Measurements from ENCODE around the gene CCDC192. TPM values are rescaled to one million over a fixed set of nuclear protein-coding genes. Genes with fewer than 3 reads are reported as not detected.
"Not testable (repeated sequence)": the region's sequence is repeated elsewhere in the genome, so short reads cannot be mapped to it uniquely, and the experiment has no call there.

The CCDC192 gene
- total RNA-seq (2014; rRNA removed; shearing (Covaris generic)), result 0.24 and 1.1 TPM in 2 replicates

- Histone ChIP-seq H3K36me3 (replicated peaks; ENCODE audit: control insufficient read depth, insufficient read depth, low read length) (no peaks in the 10 kb centered on the region), H3K27me3 (ENCODE audit: control insufficient read depth, insufficient read depth, low read length) (no peaks in the 10 kb centered on the region), H3K4me3 (ENCODE audit: insufficient read depth, low read depth, low read length) (no peak within 1 kb of the TSS)
- no peak for DNase-seq
Observed at GRCh38 chr5:127702926-127703561, at the start of gene CCDC192. Gene CCDC192 (plus strand): TSS chr5:127703391. CDS start chr5:127703446, 55 bp downstream.

DNA sequence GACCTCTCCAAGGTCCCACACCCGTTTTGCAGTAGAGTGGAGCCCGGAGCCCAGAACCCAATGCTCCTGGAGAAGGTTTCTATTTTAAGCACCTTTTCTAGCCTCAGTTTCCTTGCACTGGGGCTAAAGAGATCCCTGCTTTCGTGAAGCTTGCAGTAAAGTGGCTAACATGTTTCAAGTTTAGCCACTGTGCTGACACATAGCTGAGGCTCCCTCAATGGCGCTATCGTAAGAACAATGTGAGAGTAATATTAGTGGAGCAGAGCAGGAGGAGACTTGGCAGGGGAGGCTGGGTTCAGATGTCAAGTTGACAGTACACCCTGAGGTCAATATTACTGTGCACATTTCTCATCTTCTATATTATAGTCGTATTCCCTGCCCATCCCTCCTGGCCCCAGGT is 46.4 kb upstream of the CCDC192 start:
- Histone ChIP-seq H3K4me3 (ENCODE audit: insufficient read depth, low read depth, low read length) (no peak overlapping the region), H3K27me3 (ENCODE audit: control insufficient read depth, insufficient read depth, low read length) (no peaks in the 10 kb centered on the region), H3K36me3 (replicated peaks; ENCODE audit: control insufficient read depth, insufficient read depth, low read length) (no peaks in the 10 kb centered on the region)
- no peak for DNase-seq

GRCh38 chr5:127660047-127660733 is 43.0 kb upstream of the CCDC192 start:
- Histone ChIP-seq H3K27me3 (ENCODE audit: control insufficient read depth, insufficient read depth, low read length) (no peaks in the 10 kb centered on the region), H3K4me3 (ENCODE audit: insufficient read depth, low read depth, low read length) (no peak overlapping the region), H3K36me3 (replicated peaks; ENCODE audit: control insufficient read depth, insufficient read depth, low read length) (no peaks in the 10 kb centered on the region)
- DNase-seq, result peak; percentile 5

GRCh38 chr5:127664093-127664492 is 39.1 kb upstream of the CCDC192 start:
- Histone ChIP-seq H3K36me3 (replicated peaks; ENCODE audit: control insufficient read depth, insufficient read depth, low read length) (no peaks in the 10 kb centered on the region), H3K27me3 (ENCODE audit: control insufficient read depth, insufficient read depth, low read length) (no peaks in the 10 kb centered on the region)

GRCh38 chr5:127665641-127666040 is 37.5 kb upstream of the CCDC192 start:
- Histone ChIP-seq H3K4me3 (ENCODE audit: insufficient read depth, low read depth, low read length) (no peak overlapping the region), H3K36me3 (replicated peaks; ENCODE audit: control insufficient read depth, insufficient read depth, low read length) (no peaks in the 10 kb centered on the region), H3K27me3 (ENCODE audit: control insufficient read depth, insufficient read depth, low read length) (no peaks in the 10 kb centered on the region)
- DNase-seq, result no peak

More at GRCh38 chr5:127664093-127664492, 39.1 kb upstream of the CCDC192 start:
- H3K4me3 ChIP-seq (ENCODE audit: insufficient read depth, low read depth, low read length), result no peak overlapping the region
- DNase-seq, result no peak

GRCh38 chr5:127666043-127666716 is 37.0 kb upstream of the CCDC192 start:
- Histone ChIP-seq H3K36me3 (replicated peaks; ENCODE audit: control insufficient read depth, insufficient read depth, low read length) (no peaks in the 10 kb centered on the region), H3K4me3 (ENCODE audit: insufficient read depth, low read depth, low read length) (no peak overlapping the region), H3K27me3 (ENCODE audit: control insufficient read depth, insufficient read depth, low read length) (no peaks in the 10 kb centered on the region)
- DNase-seq, result no peak

DNA sequence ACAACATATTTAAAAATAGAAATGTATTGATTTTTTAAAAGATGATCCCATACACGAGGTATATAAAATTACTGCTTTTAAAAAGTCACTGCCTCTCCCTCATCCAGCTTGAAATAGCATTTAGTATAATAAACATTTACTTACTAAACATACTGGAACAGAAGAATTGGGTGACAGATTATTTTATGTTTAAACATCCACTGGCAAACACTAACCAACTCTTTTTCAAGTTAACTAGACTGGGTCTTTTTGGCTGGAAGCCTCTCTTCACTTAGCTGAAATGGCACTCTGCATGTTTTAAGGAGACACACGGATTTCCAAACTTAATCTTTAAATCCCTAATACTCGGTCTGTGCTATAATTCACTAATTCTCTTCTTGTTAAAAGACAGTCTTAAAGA is 35.3 kb upstream of the CCDC192 start:
- no peaks in the 10 kb centered on the region for H3K36me3 ChIP-seq (replicated peaks; ENCODE audit: control insufficient read depth, insufficient read depth, low read length)
- DNase-seq, result no peak
- no peak overlapping the region for H3K4me3 ChIP-seq (ENCODE audit: insufficient read depth, low read depth, low read length)
- no peaks in the 10 kb centered on the region for H3K27me3 ChIP-seq (ENCODE audit: control insufficient read depth, insufficient read depth, low read length)

- no peak for DNase-seq
- Histone ChIP-seq H3K4me3 (ENCODE audit: insufficient read depth, low read depth, low read length) (no peak overlapping the region), H3K36me3 (replicated peaks; ENCODE audit: control insufficient read depth, insufficient read depth, low read length) (no peaks in the 10 kb centered on the region), H3K27me3 (ENCODE audit: control insufficient read depth, insufficient read depth, low read length) (no peaks in the 10 kb centered on the region)
Observed at GRCh38 chr5:127671218-127671617, 32.0 kb upstream of the CCDC192 start.

GRCh38 chr5:127673117-127673800 is 29.9 kb upstream of the CCDC192 start:
- DNase-seq, result no peak
- no peaks in the 10 kb centered on the region for H3K36me3 ChIP-seq (replicated peaks; ENCODE audit: control insufficient read depth, insufficient read depth, low read length)
- H3K27me3 ChIP-seq (ENCODE audit: control insufficient read depth, insufficient read depth, low read length), result no peaks in the 10 kb centered on the region
- H3K4me3 ChIP-seq (ENCODE audit: insufficient read depth, low read depth, low read length), result no peak overlapping the region

DNA sequence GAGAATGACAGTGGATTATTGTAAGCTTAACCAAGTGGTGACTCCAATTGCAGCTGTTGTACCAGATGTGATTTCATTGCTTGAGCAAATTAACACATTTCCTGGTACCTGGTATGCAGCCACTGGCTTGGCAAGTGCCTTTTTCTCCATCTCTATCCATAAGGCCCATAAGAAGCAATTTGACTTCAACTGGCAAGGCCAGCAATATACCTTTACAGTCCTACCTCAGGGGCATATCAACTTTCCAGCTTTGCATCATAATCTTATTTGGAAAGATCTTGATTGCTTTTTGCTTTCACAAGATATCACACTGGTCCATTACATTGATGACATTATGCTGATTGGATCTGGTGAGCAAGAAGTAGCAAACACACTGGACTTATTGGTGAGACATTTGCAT is 26.2 kb upstream of the CCDC192 start:
- H3K36me3 ChIP-seq (replicated peaks; ENCODE audit: control insufficient read depth, insufficient read depth, low read length); DNase-seq; H3K4me3 ChIP-seq (ENCODE audit: insufficient read depth, low read depth, low read length); H3K27me3 ChIP-seq (ENCODE audit: control insufficient read depth, insufficient read depth, low read length): not testable (repeated sequence)

DNA sequence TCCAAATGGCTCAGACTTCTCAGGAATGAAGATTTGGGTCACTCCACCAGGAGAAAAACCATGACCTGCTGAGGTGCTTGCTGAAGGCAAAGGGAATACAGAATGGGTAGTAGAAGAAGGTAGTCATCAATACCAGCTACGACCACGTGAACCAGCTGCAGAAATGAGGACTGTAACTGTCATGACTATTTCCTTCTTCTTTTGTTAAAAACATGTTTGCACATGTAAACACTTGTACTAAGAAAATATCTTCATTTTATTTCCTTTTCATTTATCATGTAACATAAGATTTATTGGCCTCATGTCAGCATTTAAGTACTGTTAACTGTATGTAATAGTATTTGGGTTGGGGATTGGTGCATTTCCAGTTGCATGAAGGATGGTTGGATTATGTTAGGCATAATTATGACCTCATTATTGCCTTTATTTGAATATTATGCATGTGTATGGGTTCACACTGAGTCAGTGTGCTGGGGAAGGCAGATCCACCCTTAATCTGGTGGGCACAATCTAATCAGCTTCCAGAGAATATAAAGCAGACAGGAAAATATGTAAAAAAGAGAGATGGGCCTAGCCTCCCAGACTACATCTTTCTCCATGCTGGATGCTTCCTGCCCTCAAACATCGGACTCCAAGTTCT is 23.4 kb upstream of the CCDC192 start:
- not testable (repeated sequence) for H3K27me3 ChIP-seq (ENCODE audit: control insufficient read depth, insufficient read depth, low read length); DNase-seq; H3K36me3 ChIP-seq (replicated peaks; ENCODE audit: control insufficient read depth, insufficient read depth, low read length); H3K4me3 ChIP-seq (ENCODE audit: insufficient read depth, low read depth, low read length)

DNA sequence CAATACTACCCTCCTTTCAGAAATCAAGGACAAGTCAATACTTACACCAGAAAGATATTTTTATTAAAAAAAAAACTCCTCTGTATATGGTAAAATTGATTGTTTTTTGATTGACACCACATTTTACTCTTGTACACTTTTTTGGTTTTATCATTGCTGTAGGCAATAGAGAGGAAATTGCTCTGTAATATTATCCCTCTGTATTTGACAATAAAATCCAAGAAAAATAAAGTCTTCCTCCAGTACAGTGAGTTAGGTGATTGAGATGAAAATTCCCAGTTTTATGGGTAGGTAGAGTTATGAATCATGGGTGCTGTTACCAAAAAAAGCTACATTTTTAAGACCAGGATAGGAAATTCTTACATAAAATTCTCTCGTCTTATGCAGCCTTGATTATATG is 22.6 kb upstream of the CCDC192 start:
- Histone ChIP-seq H3K4me3 (ENCODE audit: insufficient read depth, low read depth, low read length) (no peak overlapping the region), H3K36me3 (replicated peaks; ENCODE audit: control insufficient read depth, insufficient read depth, low read length) (no peaks in the 10 kb centered on the region), H3K27me3 (ENCODE audit: control insufficient read depth, insufficient read depth, low read length) (no peaks in the 10 kb centered on the region)
- DNase-seq, result no peak

GRCh38 chr5:127683008-127683407 is 20.2 kb upstream of the CCDC192 start:
- Histone ChIP-seq H3K4me3 (ENCODE audit: insufficient read depth, low read depth, low read length) (no peak overlapping the region), H3K27me3 (ENCODE audit: control insufficient read depth, insufficient read depth, low read length) (no peaks in the 10 kb centered on the region), H3K36me3 (replicated peaks; ENCODE audit: control insufficient read depth, insufficient read depth, low read length) (no peaks in the 10 kb centered on the region)
- no peak for DNase-seq

DNA sequence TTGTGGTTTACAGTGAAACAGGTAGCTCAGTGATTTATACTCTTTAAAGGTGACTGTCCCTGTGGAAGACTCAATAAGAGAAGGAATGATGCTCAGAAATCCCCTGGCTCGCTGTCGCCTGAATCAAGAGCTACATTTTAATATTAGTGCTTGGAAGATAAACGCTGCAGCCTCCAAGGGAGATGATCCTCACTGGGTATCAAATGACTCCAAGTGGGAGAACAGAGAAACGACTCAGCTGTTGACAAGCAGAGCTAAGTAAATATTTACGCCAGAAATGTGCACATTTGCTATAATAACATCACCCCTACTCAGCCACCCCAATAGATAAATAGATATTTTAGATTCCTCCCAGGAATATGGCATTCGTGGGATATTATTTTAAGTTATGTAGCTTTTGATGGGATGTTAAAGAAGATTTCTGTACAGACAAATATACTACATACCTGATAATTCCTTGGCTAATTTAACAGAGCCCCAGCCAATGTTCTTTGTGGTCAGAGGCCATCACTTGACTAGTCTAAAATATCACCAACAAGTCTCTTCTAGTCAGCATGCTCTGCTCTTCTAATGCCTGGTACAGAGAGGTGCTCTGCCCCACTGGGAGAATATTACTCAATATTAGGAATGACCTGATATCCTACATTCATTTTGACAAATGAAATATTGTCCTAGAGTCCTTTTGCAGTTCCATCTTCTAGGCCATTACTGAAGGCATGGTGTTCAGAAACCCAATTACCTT is 18.3 kb upstream of the CCDC192 start:
- Histone ChIP-seq H3K4me3 (ENCODE audit: insufficient read depth, low read depth, low read length) (no peak overlapping the region), H3K36me3 (replicated peaks; ENCODE audit: control insufficient read depth, insufficient read depth, low read length) (no peaks in the 10 kb centered on the region), H3K27me3 (ENCODE audit: control insufficient read depth, insufficient read depth, low read length) (no peaks in the 10 kb centered on the region)
- no peak for DNase-seq
